ENCODE measurements around the gene ZNF618.

Gene ZNF618

DNA sequence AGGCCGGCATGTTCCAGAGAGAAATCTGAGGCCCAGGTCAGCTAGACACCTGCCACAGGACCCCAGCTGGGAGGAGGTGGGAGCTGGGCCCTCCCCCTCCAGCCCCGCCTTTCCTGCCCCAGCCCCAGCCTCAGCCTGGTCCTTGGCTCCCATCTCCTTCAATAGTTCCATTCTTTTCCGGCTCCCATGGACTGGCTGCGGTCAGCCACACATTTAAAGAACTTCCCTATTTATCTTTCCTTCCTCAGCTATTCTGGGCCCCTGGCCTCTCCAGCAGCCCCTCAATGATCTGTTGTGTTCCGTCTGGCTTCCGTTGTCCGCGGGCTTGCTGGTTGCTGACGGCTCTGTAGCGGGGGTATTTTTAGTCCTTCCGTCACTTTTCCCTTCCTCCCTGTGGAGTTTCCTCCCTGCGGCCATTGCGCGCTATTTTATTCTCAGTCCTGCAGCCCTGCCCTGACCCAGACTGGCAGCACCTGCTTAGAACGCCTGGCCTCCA, 128.2 kb downstream of the ZNF618 start:
- DNase-seq = no peak

DNA sequence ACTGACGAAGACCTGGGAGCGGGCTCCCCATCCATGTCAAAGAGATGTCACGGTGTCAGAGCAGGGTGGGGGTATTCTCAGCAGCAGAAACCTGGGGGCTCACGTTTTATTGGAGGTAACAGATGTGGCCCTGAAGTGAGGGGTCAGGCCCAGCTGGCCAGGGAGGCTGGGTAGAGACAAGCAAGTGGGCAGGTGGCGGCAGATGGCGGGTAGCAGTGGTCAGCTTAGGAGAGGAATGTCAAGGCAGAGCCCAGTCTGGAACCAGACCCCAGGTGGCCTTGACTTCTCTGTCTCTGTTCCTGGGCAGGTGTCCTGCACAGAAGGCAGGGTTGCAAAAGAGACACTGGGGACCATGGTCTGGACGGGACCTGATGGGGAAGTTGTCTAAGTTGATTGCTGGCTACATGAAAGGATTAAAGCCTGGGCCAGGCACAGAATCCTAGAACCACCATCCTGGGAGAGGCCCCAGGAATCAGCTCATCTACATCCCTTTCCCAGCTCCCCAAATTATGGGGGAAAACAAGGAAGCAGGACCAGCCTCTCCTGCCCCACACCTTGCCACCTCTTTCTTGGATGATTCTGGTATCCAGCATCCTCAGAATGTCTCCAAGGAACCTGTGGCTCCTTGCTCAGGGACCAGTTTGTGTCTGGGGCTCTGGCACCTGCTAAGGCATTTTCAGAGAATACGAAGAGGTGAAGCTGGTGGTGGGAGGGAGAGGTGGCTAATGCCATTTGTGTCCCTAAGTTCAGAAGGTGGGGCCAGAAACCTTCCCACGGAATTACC, 129.5 kb downstream of the ZNF618 start:
- no peak for DNase-seq

DNA sequence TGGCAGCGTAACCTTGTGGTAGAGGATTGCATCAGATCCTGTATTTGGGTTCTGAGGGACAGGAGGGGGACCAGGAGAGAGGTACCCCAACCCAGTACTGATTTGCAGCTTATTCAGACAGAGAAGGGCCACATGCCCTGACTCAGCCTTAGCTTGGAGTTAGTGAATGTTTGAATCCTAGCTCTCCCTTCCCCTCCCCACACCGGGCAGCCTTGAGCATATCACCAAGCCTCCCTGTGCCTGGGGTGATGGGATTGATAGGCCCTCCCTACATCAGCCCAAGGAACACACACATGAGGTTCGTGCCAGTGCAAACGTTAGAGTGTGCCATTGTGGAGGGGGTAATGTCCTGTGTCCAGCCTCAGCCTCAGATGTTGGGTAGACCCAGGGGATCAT, 130.0 kb downstream of the ZNF618 start:
- no peak for DNase-seq

DNA sequence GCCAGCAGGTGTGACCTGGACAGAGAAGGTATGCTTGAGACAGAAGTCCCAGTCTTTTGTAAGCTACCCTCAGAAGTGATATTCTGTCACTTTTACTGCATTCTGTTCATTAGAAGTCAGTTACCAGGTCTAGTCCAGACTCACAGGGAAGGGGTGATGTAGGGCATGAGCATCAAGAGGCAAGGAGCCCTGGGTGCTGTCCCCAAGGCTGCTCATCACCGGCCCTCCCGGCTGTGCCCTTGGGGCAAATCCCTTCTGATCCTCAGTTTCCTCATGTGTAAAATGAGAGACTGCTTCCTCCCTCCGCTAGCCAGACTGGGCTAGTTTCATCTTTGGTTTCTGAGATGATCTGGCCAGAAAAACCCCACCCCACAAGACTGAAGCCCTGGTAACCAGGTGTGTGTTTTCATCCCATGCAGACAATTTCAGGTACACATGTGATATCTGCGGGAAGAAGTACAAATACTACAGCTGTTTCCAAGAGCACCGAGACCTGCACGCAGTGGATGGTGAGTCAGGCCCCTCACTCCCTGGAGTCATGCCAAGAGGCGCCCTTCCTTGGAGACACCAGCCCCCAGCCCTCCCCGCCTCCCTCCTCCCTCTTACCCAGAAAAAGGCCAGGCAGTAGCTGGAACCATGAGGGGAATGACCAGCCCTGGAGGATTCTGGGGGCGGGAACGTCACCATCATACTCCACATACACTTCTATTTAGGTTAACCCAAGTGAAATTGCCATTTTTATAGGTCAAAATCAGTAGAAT, 131.0 kb downstream of the ZNF618 start:
- no peak for DNase-seq

DNA sequence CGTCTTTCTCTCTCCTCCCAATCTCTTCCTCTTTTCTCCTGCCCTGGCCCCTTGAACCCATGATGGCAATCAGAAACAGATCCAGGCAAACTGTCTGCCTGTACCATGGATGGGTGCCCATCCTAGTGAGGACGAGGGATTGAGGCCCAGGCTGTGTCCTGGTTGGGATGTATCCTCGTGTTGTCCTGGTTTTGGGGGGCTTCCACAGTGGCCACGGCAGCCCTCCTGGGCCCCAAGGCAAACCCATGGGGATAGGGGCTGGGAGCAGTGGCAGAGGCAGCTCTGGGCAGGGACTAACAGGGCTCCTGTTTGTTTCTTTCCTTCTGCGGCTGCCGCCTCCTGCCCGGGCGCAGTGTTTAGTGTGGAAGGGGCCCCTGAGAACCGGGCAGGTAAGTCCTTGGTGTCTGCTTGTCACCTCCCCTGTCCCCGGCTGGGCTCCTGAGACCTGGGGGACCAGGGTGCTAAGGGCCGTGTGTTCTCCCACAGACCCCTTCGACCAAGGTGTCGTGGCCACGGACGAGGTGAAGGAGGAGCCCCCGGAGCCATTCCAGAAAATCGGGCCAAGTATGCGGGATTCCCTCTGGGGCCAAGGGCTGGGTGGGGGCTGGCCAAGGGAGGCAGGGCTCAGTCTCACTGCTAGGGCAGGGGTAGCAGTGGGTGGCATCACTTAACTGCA, 132.0 kb downstream of the ZNF618 start:
- DNase-seq = no peak

DNA sequence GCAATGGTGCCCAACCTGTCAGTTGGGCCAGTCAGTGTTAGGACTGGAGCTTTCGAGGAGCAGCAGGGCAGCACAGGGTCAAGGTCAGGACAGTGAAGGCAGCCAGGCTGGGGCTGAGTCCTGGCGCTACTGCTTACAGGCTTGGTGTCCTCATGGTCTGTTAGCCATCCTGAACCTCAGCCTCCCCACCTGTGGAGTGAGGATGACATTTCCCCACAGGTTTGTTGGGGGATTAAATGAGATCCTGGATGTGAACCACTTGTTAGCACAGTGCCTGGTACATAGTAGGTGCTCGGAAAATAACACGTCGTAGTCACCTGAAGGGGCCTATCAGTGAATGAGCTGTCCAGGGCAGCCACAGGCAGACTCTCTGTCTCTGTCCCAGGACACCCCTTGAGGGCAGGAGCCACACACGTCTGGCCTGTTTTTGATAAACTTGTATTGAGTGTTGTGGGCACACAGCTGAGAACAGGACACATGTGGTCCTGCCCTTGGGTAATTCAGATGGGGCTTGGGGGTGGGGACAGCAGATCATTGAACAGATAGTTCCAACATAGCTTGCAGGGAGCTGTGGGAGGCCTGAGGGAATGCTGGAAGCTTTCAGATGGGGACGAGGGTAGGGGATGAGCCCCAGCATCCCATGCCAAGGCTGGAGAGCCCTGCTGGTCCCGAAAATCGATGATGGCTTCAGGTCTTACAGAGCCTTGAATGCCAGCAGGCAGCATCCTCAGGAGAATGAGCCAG, 132.7 kb downstream of the ZNF618 start:
- no peak for DNase-seq

DNA sequence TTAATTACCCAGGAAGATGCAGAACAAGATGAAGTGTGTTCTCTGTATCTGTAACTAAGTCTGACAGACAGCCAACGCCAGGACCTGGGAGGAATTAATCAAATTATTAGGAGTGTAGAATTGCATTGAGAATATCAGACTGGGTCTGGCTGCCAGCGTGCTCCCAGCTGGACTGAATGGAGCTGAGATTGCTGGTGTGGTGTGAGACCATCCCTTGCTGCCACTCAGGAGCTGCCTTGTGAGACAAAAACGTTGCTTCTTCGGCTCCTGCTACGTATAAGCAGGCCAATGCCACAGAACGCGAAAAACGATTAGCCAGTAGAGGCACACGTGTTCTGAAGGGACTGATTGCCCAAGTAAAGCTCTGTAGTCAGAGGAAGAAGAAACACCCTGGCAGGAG, 135.2 kb downstream of the ZNF618 start:
- no peak for DNase-seq

DNA sequence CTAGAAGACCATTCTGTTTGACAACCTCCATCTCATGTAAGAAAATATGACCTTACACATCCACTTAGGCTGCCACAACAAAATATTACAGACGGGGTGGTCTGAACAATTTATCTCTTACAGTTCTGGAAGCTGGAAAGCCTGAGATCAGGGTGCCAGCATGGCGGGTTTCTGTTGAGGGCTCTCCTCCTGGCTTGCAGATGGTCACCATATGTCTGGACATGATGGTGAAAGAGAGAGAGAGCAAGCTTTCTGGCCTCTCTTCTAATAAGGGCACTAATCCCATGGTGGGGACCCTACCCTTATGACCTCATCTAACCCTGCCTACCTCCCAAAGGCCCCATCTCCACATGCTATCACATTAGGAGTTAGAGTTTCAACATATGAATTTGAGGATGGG, 136.0 kb downstream of the ZNF618 start:
- no peak for DNase-seq

DNA sequence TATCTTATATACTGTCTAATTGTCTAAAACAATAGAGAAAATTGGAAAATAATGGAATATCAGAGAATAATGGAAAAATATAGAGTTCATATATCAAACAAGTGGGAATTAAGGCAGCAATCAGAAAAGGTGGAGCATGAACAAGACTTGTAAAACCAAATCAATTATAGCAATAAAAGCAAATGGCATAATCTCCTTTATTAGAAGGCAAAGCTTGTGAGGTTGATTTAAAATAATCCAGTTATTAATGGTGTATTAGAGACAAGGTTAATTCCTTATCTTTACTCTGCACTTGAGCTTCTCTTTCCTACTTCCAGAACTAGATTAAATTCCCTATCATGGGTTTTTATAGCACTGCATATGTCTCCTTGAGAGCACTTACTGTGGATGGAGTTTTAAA, 137.9 kb downstream of the ZNF618 start:
- DNase-seq = no peak

DNA sequence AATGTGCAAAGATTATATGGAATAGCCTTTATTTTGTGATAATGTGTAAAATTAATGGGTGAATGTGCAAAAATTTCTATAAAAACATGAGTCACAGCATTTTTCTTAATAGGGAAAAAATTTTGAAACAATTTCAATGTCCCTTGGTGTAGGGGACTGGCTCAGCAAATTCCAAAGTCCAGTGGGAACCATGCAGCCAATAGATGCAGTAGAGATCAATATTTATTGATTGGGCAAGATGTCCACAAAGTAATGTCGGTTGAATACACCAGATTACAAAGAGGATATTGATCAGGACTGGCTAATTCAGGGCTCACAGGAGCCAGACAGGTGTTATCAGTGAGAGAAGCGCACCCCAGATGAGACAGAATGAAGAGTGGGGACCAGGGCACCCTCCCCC, 139.5 kb downstream of the ZNF618 start:
- no peak for DNase-seq

DNA sequence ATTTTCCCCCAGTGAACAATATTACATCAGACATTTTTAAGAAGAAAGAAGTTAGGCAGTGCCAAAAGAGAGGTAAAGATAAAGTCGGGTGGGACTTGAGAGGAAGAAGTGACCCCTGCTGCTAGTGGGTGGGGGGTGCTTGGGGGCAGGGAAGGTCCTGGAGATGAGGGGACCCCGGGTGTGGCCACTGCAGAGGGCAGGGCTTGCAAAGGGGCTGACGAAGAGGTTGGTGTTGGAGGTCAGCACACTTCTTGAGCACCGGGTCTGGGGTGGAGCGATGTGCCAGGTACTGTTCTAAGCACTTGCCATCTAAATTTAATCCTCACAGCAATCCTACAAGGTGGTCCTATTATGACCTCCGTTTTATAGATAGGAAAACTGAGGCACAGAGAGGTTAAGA, 140.0 kb downstream of the ZNF618 start:
- no peak for DNase-seq

DNA sequence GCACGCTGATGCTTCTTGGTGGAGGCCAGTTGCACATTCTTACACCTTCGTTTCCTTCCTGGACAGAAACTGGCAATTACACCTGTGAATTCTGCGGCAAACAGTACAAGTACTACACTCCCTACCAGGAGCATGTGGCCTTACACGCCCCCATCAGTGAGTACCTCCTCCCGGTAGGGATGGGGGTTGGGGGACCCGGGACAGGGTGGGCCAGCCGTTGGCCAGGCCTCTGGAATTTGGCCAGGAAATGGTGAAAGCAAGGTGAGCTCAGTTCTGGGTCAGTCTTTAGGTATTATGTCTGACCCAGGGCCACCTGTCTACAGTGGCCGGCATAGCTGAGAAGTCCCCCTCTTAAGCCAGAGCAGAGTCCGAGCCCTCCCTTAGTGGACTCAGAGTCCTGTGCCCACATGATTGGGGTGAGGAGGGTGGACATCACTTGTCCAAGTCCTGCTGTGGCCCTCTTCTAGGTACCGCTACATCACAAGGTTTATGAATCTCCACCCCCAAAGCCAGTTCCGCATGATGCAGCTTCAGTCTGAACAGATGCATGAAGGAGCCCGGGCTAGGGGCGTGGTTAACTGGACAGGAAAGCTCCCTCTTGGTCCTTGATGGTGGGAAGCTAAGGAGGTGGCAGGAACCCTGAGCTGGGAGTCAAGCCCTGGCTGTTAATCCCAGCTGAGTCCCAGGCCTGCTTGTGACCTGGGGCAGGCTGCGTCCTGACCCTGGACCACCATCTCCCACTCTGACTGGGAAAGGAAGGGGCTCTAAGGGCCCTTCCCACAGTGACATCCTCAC, 140.7 kb downstream of the ZNF618 start:
- no peak for DNase-seq

DNA sequence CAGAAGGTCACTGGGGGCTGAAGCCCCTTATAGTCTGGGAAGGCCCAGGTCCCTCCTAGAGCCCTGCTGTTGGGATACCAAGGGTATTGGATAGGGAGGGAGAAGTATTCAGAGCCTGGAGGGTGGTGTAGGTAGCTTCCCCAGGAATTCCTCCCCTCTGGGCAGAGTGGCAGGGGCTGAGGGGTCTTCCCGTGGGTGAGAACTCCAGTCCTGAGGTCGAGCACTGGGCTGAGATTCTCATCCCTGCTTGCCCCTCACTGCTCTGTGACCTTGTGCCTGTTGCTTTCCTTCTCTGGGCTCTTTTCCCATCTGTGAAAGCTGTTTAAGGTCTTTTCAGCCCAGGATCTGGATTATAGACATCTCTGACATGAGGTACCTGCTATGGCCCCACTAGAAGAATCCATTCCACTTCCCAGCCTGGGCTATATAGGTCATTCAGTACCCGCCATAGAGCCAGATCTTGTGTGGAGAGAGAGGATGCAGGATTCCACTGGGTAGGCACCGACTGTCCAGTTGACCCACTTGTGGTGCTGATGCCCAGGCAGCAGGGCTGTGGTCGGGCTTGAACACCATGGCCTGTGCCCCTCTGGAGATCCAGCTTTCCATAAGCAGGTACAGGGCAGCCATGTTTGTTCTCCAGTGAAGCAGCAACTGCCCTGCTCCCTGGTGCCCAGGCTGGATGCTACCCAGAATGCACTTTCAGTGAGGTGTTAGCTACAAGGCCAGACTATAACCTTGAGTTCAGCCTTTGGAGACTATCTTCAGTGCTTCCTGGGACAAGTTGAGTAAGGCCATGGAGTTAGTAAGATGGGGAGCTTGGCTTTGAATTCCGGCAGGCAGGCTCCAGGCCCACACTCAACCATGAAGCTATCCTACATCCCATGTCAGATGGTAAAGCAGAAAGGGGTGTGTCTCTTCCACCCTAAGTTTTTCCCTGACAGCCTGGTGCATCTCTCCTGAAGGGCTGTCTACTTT, 141.9 kb downstream of the ZNF618 start:
- DNase-seq = no peak

DNA sequence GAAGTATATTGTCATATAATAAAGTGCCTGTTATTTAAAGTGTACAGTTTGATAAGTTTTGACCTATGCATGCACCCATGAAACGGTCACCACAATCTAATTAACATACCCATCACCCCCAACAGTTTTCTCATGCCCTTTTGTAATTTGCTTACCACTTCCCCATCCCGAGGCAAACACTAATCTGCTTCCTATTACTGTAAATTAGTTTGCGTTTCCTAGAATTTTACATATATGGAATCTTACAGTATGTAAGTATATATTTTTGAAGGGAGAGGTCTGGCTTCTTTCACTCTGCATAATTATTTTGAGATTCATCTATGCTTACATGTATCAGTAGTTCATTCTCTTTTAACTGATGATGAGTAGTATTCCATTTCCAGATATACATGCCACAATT, 145.5 kb downstream of the ZNF618 start:
- no peak for DNase-seq

DNA sequence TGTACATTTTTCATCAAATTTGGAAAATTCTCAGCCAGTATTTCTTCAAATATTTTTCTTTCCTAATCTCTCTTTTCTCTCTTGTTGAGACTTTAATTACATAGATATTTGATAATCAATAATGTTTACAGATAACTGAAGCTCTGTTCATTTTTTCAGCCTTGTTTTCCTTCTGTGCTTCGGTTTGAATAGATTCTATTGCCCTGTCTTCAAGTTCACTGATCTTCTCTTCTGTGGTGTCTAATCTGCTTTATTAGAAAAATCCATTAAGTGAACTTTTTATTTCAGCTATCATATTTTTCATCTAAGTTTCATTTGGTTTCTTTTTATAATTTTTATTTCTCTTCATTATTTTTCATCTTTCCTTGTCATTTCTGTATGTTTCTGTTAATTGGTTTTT, 147.9 kb downstream of the ZNF618 start:
- DNase-seq = no peak

DNA sequence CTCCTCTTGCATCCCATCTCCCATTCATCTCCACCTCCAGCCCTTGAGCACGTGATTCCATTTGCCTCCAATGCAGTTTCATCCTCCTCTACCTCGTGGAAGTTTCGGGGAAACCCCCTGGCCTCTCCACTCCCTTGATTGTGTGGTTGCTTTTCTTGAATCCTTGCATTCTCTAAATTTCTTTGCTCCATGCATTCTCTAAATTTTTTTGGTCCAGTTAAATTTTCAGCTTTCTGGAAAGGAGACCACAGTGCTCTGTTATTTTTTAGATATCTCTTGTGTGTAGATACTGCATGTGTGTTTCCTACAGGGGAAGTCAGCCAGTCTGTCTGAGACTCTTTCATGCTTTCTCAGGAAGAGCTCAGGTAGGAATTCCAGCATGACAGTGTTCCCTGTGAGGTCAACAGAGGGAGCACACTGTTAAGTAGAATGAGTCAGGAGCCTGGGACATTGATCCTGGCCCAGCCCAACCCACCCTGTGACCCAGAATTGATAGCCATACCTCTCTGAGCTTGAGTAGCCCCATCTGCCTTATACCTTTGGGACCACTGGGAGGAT, 149.2 kb downstream of the ZNF618 start:
- no peak for DNase-seq

DNA sequence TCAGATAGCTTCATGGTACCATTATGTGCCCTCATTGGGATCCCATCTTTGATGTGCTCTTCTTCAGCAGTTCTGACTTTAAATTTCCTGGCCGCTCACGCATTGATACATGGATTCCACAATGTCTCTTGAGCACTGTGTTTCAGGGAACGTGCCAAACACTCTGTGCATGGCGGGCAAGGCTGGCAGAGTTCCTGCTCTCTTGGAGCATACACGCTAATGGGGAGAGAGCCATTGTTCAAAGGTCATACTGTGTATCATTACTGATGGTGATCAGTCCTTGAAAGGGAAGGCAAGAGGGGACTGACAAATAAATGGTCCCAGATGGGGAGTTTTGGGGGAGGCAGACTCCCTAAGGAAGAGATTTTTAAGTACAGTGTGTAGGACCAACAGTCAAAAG, 149.7 kb downstream of the ZNF618 start:
- DNase-seq = no peak

DNA sequence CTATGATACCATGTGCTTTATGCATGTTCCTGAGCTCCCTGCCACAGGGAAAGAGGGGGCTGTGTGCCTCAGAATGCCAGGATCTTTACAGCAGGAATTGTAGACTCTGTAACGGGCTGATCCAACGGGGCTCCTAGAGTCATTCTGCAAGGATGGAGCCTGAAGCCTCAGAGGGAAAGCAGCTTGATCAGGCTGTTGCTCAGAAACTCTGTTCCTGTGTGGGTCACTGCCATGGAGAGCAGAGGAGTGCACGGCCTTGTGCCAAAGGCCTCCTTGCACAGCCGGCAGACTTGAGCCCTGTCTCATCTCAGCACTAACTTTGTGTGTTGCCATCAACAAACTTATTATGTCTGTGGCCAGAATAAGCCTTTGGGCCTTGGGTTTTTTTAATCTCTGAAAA, 150.2 kb downstream of the ZNF618 start:
- DNase-seq = no peak

DNA sequence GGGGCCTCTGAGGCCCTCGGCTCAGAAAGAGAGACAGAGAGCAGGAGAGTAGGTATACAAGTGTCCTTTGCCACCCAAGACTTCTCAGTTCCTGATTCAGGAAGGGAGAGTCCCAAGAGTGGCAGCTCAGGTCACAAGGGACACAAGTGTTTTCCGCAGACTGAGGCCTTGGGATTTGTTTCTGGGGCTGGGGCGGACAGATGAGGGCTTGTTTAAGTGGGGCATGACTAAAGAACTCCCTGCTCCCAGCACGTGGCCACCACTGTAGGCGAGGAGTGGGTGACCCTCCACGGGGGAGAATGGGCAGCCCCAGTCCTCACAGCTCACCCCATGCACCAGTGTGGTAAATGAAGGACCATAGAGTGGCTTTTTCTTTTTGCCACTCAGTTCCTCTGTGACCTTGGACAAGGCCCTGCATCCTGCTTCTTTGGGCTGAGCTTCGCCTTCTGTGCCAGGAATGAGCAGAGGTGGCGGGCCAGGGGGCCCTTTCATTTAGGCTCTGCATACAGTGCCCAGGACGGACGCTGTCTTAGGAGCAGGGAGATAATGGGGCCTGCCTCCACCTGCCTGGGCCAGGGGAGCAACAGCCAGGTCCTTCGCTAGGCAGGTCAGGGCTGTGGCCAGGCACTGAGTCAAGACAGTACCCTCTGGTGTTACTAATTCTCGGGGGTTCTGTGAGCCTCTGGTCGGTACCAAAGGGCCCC, 151.2 kb downstream of the ZNF618 start:
- no peak for DNase-seq

DNA sequence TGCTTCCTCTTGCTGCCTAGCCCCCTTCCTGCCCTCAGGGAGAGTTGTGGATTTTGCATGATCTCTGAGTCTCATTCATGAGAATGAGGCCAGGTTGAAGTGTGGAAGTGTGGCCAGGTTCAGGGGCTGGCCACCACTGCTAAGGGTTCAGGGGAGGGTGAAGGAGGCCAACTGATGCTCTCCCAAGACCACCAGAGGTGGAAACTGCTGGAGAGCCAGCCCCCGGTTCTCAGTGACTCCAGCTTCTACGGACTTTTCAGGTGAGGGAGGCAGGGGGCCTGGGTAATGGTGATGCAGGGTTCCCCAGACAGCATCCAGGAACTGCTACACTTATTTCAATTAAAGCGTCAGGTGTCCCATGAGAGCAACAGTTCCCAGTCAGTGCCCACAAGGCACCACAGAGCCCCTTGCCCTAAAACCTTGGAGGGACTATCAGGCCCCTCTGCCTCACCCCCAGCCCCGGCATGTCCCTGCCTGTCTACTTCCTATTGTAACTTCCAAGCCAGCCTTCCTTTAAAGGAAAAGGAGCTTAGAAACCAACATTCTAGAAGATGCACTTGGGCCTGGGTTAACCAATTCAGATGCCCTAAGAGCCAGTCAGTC, 151.9 kb downstream of the ZNF618 start:
- no peak for DNase-seq
